ENCODE data around the gene NPLOC4.

The NPLOC4 gene

GRCh38 chr17:81616877-81617276, 20.0 kb downstream of the NPLOC4 start:
- H3K4me3 ChIP-seq (ENCODE audit: low read depth, low read length), result no peak overlapping the region
- no peaks in the 10 kb centered on the region for H3K27me3 ChIP-seq (ENCODE audit: control insufficient read depth, insufficient read depth, low read length)
- peaks cover 25% of the 10 kb centered on the region for H3K36me3 ChIP-seq (ENCODE audit: control insufficient read depth, insufficient read depth, low read length)

GRCh38 chr17:81615401-81615930, 21.4 kb downstream of the NPLOC4 start:
- Histone ChIP-seq H3K9ac (ENCODE audit: low read depth, low read length) (no peak overlapping the region), H3K36me3 (ENCODE audit: control insufficient read depth, insufficient read depth, low read length) (peaks cover 17% of the 10 kb centered on the region)

More at GRCh38 chr17:81616877-81617276, 20.0 kb downstream of the NPLOC4 start:
- no peaks in the 10 kb centered on the region for H3K4me1 ChIP-seq (ENCODE audit: control insufficient read depth, insufficient read depth, low read length)
- H3K9me3 ChIP-seq (ENCODE audit: control insufficient read depth, insufficient read depth, low read length), result no peaks in the 10 kb centered on the region
- H3K9ac ChIP-seq (ENCODE audit: low read depth, low read length), result no peak overlapping the region

GRCh38 chr17:81612172-81612970, 24.5 kb downstream of the NPLOC4 start:
- H3K4me1 ChIP-seq (ENCODE audit: control insufficient read depth, insufficient read depth, low read length), result no peaks in the 10 kb centered on the region
- no peak overlapping the region for H3K4me3 ChIP-seq (ENCODE audit: low read depth, low read length)
- no peaks in the 10 kb centered on the region for H3K27me3 ChIP-seq (ENCODE audit: control insufficient read depth, insufficient read depth, low read length)
- no peak overlapping the region for H3K9ac ChIP-seq (ENCODE audit: low read depth, low read length)
- H3K36me3 ChIP-seq (ENCODE audit: control insufficient read depth, insufficient read depth, low read length), result peaks cover 23% of the 10 kb centered on the region
- H3K9me3 ChIP-seq (ENCODE audit: control insufficient read depth, insufficient read depth, low read length), result no peaks in the 10 kb centered on the region

More at GRCh38 chr17:81615401-81615930, 21.4 kb downstream of the NPLOC4 start:
- Histone ChIP-seq H3K9me3 (ENCODE audit: control insufficient read depth, insufficient read depth, low read length) (no peaks in the 10 kb centered on the region), H3K27me3 (ENCODE audit: control insufficient read depth, insufficient read depth, low read length) (no peaks in the 10 kb centered on the region), H3K4me3 (ENCODE audit: low read depth, low read length) (no peak overlapping the region), H3K4me1 (ENCODE audit: control insufficient read depth, insufficient read depth, low read length) (no peaks in the 10 kb centered on the region)

DNA sequence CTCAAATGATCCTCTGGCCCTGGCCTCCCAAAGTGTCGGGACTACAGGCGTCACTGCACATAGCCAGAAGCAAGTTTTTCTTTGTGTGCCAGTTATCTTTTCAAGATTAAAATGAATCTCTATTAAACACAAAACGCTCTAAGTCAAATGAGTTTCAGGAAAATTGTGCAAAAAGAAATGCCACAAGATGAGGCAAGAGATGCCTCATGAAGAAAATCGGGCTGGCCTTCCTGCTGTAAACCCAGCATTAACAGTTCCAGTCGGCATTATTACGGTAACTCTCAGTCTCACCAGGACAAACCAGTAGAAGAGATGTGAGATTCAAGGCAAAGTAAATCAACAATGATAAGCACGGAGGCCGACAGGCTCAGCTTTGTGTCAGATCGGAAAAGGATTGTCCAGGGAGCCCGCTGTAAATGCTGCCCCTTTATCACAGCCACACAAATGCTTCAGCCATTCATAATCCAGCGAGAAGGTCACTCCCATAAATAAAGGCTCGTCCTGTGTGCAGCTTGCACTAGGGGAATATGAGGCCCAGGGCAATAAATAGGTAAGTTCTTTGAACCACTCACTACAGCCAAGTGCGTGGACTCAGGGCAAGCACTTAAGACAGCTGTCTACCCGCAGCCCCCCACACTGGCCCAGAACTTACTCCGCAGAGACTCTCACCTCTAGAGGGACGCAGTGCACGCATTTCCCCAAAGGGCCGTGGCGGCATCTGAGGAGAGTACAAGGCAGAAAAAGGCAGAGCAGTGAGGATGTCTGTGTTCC, 27.2 kb downstream of the NPLOC4 start:
- no peak overlapping the region for H3K9ac ChIP-seq (ENCODE audit: low read depth, low read length)
- H3K4me3 ChIP-seq (ENCODE audit: low read depth, low read length), result no peak overlapping the region
- no peaks in the 10 kb centered on the region for H3K9me3 ChIP-seq (ENCODE audit: control insufficient read depth, insufficient read depth, low read length)
- no peaks in the 10 kb centered on the region for H3K4me1 ChIP-seq (ENCODE audit: control insufficient read depth, insufficient read depth, low read length)
- no peaks in the 10 kb centered on the region for H3K27me3 ChIP-seq (ENCODE audit: control insufficient read depth, insufficient read depth, low read length)
- H3K36me3 ChIP-seq (ENCODE audit: control insufficient read depth, insufficient read depth, low read length), result peaks cover 26% of the 10 kb centered on the region

- no peaks in the 10 kb centered on the region for H3K9me3 ChIP-seq (ENCODE audit: control insufficient read depth, insufficient read depth, low read length)
- no peaks in the 10 kb centered on the region for H3K27me3 ChIP-seq (ENCODE audit: control insufficient read depth, insufficient read depth, low read length)
- H3K4me1 ChIP-seq (ENCODE audit: control insufficient read depth, insufficient read depth, low read length), result no peaks in the 10 kb centered on the region
- no peak overlapping the region for H3K9ac ChIP-seq (ENCODE audit: low read depth, low read length)
- no peak overlapping the region for H3K4me3 ChIP-seq (ENCODE audit: low read depth, low read length)
- peaks cover 30% of the 10 kb centered on the region for H3K36me3 ChIP-seq (ENCODE audit: control insufficient read depth, insufficient read depth, low read length)
Measured at GRCh38 chr17:81608605-81609004, 28.3 kb downstream of the NPLOC4 start.

DNA sequence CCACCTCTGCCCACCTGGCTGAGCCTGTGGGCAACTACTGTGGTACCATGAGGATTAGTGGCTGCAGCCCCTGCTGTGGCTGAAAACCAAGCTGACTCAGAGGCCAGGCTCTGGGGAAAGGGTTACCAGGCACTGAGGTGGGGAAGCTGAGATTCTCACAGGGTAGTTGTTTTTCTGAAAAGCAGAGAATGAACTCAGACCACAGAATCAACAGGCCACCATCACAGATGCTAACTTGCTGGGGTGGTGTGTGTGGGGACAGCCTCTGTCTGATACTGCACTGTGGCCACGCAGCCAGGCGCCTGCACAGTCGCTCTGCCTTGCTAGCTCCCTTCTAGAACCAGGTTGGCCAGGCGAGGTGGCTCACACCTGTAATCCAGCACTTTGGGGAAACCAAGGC, 28.8 kb downstream of the NPLOC4 start:
- no peak overlapping the region for H3K4me3 ChIP-seq (ENCODE audit: low read depth, low read length)
- H3K9ac ChIP-seq (ENCODE audit: low read depth, low read length), result no peak overlapping the region
- H3K36me3 ChIP-seq (ENCODE audit: control insufficient read depth, insufficient read depth, low read length), result peaks cover 32% of the 10 kb centered on the region
- H3K9me3 ChIP-seq (ENCODE audit: control insufficient read depth, insufficient read depth, low read length), result no peaks in the 10 kb centered on the region
- H3K4me1 ChIP-seq (ENCODE audit: control insufficient read depth, insufficient read depth, low read length), result no peaks in the 10 kb centered on the region
- H3K27me3 ChIP-seq (ENCODE audit: control insufficient read depth, insufficient read depth, low read length), result no peaks in the 10 kb centered on the region

GRCh38 chr17:81607431-81607830, 29.5 kb downstream of the NPLOC4 start:
- Histone ChIP-seq H3K36me3 (ENCODE audit: control insufficient read depth, insufficient read depth, low read length) (peaks cover 28% of the 10 kb centered on the region), H3K9me3 (ENCODE audit: control insufficient read depth, insufficient read depth, low read length) (no peaks in the 10 kb centered on the region), H3K4me1 (ENCODE audit: control insufficient read depth, insufficient read depth, low read length) (no peaks in the 10 kb centered on the region), H3K9ac (ENCODE audit: low read depth, low read length) (no peak overlapping the region), H3K4me3 (ENCODE audit: low read depth, low read length) (no peak overlapping the region), H3K27me3 (ENCODE audit: control insufficient read depth, insufficient read depth, low read length) (no peaks in the 10 kb centered on the region)

GRCh38 chr17:81603846-81604610, 32.9 kb downstream of the NPLOC4 start:
- Histone ChIP-seq H3K36me3 (ENCODE audit: control insufficient read depth, insufficient read depth, low read length) (peaks cover 38% of the 10 kb centered on the region), H3K27me3 (ENCODE audit: control insufficient read depth, insufficient read depth, low read length) (no peaks in the 10 kb centered on the region), H3K9ac (ENCODE audit: low read depth, low read length) (no peak overlapping the region), H3K9me3 (ENCODE audit: control insufficient read depth, insufficient read depth, low read length) (no peaks in the 10 kb centered on the region), H3K4me1 (ENCODE audit: control insufficient read depth, insufficient read depth, low read length) (no peaks in the 10 kb centered on the region), H3K4me3 (ENCODE audit: low read depth, low read length) (no peak overlapping the region)

DNA sequence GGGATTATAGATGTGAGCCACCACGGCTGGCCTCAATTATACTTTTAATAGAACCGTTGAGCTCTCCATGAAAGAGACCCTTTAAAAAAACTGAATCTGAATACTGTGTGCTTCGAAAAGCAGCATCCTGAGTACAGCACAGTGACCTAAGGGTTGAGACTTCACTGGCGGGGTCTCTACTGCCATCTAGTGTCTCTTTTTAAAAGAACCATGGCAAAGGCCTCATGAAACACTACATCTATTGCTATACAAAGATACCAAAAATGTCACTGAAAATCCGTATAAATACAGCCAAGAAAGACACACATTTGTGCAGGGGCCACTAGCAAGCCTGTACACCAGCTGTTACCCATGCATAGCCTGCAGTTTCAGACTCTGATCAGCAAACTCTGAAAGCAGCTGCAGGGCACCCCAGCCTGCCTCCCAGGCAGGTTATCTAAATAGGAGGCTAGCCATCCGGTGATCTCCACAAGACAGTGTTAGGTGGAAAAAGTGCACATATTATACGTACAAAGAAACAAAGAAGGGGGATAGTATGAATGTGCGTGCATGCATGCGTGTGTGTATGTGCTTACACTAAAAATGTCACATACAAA, 35.3 kb downstream of the NPLOC4 start:
- H3K36me3 ChIP-seq (ENCODE audit: control insufficient read depth, insufficient read depth, low read length), result peaks cover 45% of the 10 kb centered on the region
- H3K27me3 ChIP-seq (ENCODE audit: control insufficient read depth, insufficient read depth, low read length), result no peaks in the 10 kb centered on the region
- H3K4me3 ChIP-seq (ENCODE audit: low read depth, low read length), result no peak overlapping the region

DNA sequence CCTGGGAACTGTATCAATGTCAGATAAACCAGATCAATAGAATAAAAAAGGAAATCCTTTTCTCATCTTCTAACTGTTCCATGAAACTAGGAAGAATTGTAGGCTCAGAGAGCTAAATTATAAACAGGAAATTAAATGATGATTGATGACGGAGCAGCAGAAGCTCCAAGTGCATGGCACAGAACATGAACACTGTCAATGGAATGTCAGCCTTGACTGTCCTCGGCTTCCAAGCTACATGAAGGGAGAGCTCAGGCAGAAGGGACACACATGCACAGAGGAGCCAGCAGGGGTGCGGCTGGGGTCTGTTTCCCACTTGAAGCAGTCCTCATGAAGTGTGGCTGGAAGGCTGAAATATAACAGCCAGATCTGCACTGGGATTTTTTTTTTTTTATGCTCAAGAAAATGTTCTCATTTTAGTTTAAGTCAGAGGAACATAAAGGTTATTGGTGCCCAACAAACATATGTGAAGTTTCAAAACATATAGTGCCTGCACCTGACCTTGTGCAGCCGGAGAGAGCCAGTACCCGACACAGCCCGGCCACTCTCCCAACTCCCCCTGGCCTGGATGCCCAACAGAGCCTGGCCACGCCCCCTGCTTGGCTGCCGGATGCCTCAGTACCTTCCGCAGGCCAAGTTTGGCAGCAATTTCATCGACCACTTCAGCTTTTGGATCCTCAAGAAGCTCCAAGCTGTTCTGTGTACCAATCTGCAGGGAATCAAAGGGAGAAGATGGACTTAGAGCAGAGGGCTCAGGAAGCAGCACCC, 37.0 kb downstream of the NPLOC4 start:
- H3K36me3 ChIP-seq (ENCODE audit: control insufficient read depth, insufficient read depth, low read length), result peaks cover 42% of the 10 kb centered on the region
- no peaks in the 10 kb centered on the region for H3K4me1 ChIP-seq (ENCODE audit: control insufficient read depth, insufficient read depth, low read length)
- H3K4me3 ChIP-seq (ENCODE audit: low read depth, low read length), result no peak overlapping the region
- H3K9ac ChIP-seq (ENCODE audit: low read depth, low read length), result no peak overlapping the region
- no peaks in the 10 kb centered on the region for H3K27me3 ChIP-seq (ENCODE audit: control insufficient read depth, insufficient read depth, low read length)
- no peaks in the 10 kb centered on the region for H3K9me3 ChIP-seq (ENCODE audit: control insufficient read depth, insufficient read depth, low read length)

More for the DNA sequence above, 35.3 kb downstream of the NPLOC4 start:
- Histone ChIP-seq H3K9me3 (ENCODE audit: control insufficient read depth, insufficient read depth, low read length) (no peaks in the 10 kb centered on the region), H3K4me1 (ENCODE audit: control insufficient read depth, insufficient read depth, low read length) (no peaks in the 10 kb centered on the region), H3K9ac (ENCODE audit: low read depth, low read length) (no peak overlapping the region)

Measured in iPS-15b (cell line).